PFSK-1 (cell line): Measurements from ENCODE around the gene HELZ.

Experiments
- FOXP2 ChIP-seq: optimal IDR thresholded peaks from 2 replicates; pipeline ENCODE3; 2011; ENCODE audit warnings: borderline replicate concordance, control low read depth, inconsistent platforms; ENCODE audit not compliant: insufficient read depth; ENCODE audit errors: extremely low read length, extremely low read depth
- POLR2AphosphoS5 ChIP-seq: IDR thresholded peaks from 2 replicates; pipeline ENCODE4 v1.6.1; 2012; ENCODE audit warnings: low read depth, mild to moderate bottlenecking, control low read depth, low read length, moderate library complexity
- SIN3A ChIP-seq: IDR thresholded peaks from 2 replicates; pipeline ENCODE4 v1.6.1; 2012; ENCODE audit warnings: mild to moderate bottlenecking, low read length, moderate library complexity, borderline replicate concordance; ENCODE audit not compliant: insufficient read depth
- TAF1 ChIP-seq: IDR thresholded peaks from 2 replicates; pipeline ENCODE4 v1.6.1; 2012; ENCODE audit warnings: low read length, control low read depth, borderline replicate concordance; ENCODE audit not compliant: insufficient read depth
- TF ChIP-seq, protein P1 (sequence below), 2 experiments: IDR thresholded peaks; 2 replicates each; pipeline versions ENCODE4 v1.6.1 to v1.8.0; 2011 to 2012; ENCODE audit warnings: low read depth in 2 of 2, low read length in 2 of 2, control low read depth in 1 of 2, inconsistent platforms in 1 of 2, mild to moderate bottlenecking in 1 of 2, moderate library complexity in 1 of 2; ENCODE audit not compliant: insufficient read depth in 1 of 2

- TF ChIP-seq, protein P1, sequence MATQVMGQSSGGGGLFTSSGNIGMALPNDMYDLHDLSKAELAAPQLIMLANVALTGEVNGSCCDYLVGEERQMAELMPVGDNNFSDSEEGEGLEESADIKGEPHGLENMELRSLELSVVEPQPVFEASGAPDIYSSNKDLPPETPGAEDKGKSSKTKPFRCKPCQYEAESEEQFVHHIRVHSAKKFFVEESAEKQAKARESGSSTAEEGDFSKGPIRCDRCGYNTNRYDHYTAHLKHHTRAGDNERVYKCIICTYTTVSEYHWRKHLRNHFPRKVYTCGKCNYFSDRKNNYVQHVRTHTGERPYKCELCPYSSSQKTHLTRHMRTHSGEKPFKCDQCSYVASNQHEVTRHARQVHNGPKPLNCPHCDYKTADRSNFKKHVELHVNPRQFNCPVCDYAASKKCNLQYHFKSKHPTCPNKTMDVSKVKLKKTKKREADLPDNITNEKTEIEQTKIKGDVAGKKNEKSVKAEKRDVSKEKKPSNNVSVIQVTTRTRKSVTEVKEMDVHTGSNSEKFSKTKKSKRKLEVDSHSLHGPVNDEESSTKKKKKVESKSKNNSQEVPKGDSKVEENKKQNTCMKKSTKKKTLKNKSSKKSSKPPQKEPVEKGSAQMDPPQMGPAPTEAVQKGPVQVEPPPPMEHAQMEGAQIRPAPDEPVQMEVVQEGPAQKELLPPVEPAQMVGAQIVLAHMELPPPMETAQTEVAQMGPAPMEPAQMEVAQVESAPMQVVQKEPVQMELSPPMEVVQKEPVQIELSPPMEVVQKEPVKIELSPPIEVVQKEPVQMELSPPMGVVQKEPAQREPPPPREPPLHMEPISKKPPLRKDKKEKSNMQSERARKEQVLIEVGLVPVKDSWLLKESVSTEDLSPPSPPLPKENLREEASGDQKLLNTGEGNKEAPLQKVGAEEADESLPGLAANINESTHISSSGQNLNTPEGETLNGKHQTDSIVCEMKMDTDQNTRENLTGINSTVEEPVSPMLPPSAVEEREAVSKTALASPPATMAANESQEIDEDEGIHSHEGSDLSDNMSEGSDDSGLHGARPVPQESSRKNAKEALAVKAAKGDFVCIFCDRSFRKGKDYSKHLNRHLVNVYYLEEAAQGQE (IDR thresholded peaks at IDR 0.05; ENCODE audit: insufficient read depth in 1 of 2, low read depth in 2 of 2, low read length in 2 of 2): no peak
- TF ChIP-seq TAF1: no peak
- TF ChIP-seq POLR2AphosphoS5: no peak
- TF ChIP-seq SIN3A: no peak
- TF ChIP-seq FOXP2: no peak
Measured at GRCh38 chr17:67203818-67204217, 41.2 kb downstream of the HELZ start.
